Panc1 (cell line): ENCODE results near the gene PTK6.

Experiments
- POLR2AphosphoS5 ChIP-seq: IDR thresholded peaks from 2 replicates; pipeline ENCODE4 v1.6.1; 2012; ENCODE audit warnings: mild to moderate bottlenecking, low read depth, low read length, moderate library complexity
- SIN3A ChIP-seq: IDR thresholded peaks from 2 replicates; pipeline ENCODE4 v1.6.1; 2012; ENCODE audit warnings: low read depth, mild to moderate bottlenecking, low read length, moderate library complexity, borderline replicate concordance; ENCODE audit not compliant: insufficient read depth
- TCF7L2 ChIP-seq: IDR thresholded peaks from 2 replicates; pipeline ENCODE4 v1.6.1; 2011; ENCODE audit warnings: mild to moderate bottlenecking, low read depth, low read length, inconsistent platforms
- TF ChIP-seq, protein P1 (sequence below): fragments of 450-650 bp; IDR thresholded peaks from 2 replicates; pipeline ENCODE4 v1.5.1; 2017; ENCODE audit warnings: mild to moderate bottlenecking
- TF ChIP-seq, protein P2 (sequence below), 2 experiments: IDR thresholded peaks; 2 replicates each; pipeline ENCODE4 v1.6.1; 2011 to 2012; ENCODE audit warnings: low read depth in 2 of 2, control low read depth in 1 of 2, low read length in 1 of 2, mild to moderate bottlenecking in 1 of 2, moderate library complexity in 1 of 2; ENCODE audit not compliant: insufficient read depth in 1 of 2

DNA sequence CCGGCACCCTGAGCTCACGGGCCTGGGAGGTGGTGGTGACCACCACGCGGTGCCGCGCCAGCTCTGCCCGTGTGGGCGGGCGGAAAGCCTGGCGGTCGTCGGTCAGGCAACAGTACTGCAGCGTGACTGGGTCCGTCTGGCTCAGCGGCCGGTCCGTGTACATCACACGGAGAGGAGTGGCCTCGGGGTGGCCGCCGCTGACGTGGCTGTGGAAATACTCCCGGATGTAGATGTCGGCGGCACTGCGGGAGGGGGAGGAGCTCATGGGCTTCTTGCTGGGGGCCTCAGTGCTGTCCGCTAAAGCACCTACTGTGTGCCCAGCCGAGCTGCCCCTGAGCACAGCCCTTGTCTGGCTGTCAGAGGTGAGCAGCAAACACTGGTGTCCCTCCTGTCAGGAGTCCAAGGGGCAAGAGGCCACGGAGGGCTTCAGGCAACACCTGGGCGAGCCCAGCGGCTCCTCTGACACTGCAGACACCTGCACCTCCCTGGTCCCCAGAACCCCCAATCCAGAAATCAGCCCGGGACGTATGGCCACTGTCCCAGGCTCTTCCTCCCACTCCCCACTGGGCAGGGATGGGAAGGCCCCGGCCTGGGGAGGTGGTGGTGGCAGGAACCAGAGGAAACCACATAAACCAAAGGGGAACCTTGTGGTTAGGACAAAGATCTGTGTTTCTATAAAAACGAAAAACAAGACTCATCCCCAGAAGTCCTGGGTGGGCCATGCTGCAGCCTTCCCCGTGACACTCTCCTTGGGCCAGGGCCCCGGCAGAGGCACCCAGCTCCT is 30.4 kb upstream of the PTK6 start:
- TF ChIP-seq, protein P1, sequence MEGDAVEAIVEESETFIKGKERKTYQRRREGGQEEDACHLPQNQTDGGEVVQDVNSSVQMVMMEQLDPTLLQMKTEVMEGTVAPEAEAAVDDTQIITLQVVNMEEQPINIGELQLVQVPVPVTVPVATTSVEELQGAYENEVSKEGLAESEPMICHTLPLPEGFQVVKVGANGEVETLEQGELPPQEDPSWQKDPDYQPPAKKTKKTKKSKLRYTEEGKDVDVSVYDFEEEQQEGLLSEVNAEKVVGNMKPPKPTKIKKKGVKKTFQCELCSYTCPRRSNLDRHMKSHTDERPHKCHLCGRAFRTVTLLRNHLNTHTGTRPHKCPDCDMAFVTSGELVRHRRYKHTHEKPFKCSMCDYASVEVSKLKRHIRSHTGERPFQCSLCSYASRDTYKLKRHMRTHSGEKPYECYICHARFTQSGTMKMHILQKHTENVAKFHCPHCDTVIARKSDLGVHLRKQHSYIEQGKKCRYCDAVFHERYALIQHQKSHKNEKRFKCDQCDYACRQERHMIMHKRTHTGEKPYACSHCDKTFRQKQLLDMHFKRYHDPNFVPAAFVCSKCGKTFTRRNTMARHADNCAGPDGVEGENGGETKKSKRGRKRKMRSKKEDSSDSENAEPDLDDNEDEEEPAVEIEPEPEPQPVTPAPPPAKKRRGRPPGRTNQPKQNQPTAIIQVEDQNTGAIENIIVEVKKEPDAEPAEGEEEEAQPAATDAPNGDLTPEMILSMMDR = no peak
- TF ChIP-seq POLR2AphosphoS5 (no peak), SIN3A (no peak), TCF7L2 (no peak)
- TF ChIP-seq, protein P2, sequence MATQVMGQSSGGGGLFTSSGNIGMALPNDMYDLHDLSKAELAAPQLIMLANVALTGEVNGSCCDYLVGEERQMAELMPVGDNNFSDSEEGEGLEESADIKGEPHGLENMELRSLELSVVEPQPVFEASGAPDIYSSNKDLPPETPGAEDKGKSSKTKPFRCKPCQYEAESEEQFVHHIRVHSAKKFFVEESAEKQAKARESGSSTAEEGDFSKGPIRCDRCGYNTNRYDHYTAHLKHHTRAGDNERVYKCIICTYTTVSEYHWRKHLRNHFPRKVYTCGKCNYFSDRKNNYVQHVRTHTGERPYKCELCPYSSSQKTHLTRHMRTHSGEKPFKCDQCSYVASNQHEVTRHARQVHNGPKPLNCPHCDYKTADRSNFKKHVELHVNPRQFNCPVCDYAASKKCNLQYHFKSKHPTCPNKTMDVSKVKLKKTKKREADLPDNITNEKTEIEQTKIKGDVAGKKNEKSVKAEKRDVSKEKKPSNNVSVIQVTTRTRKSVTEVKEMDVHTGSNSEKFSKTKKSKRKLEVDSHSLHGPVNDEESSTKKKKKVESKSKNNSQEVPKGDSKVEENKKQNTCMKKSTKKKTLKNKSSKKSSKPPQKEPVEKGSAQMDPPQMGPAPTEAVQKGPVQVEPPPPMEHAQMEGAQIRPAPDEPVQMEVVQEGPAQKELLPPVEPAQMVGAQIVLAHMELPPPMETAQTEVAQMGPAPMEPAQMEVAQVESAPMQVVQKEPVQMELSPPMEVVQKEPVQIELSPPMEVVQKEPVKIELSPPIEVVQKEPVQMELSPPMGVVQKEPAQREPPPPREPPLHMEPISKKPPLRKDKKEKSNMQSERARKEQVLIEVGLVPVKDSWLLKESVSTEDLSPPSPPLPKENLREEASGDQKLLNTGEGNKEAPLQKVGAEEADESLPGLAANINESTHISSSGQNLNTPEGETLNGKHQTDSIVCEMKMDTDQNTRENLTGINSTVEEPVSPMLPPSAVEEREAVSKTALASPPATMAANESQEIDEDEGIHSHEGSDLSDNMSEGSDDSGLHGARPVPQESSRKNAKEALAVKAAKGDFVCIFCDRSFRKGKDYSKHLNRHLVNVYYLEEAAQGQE (IDR thresholded peaks at IDR 0.05; ENCODE audit: insufficient read depth in 1 of 2, low read depth in 2 of 2, low read length in 1 of 2) = no peak
